Effector memory CD4-positive, alpha-beta T cell (primary cell): ENCODE data around the gene DNAH17.

Source experiments
- DNase-seq, 3 donors: peaks; one replicate each; pipeline ENCODE4 v3.0.0-alpha.2; 2020
- H3K27ac ChIP-seq: 2 replicates; pipeline ENCODE4 v1.7.0; 2013; ENCODE audit warnings: mild to moderate bottlenecking, low read length, moderate library complexity; ENCODE audit not compliant: insufficient read depth, poor library complexity, severe bottlenecking
- H3K27me3 ChIP-seq: replicated peaks from 2 replicates; pipeline ENCODE4 v1.7.0; 2013; ENCODE audit warnings: mild to moderate bottlenecking, low read length; ENCODE audit not compliant: insufficient read depth, control insufficient read depth, poor library complexity, severe bottlenecking
- H3K36me3 ChIP-seq: 2 replicates; pipeline ENCODE4 v1.7.0; 2013; ENCODE audit warnings: mild to moderate bottlenecking, low read length, moderate library complexity; ENCODE audit not compliant: control insufficient read depth, insufficient read depth
- H3K4me1 ChIP-seq: 2 replicates; pipeline ENCODE4 v1.7.0; 2013; ENCODE audit warnings: low read length, mild to moderate bottlenecking; ENCODE audit not compliant: control insufficient read depth, insufficient read depth, poor library complexity, severe bottlenecking
- H3K4me3 ChIP-seq: 2 replicates; pipeline ENCODE4 v1.7.0; 2013; ENCODE audit warnings: low read length, low read depth, mild to moderate bottlenecking; ENCODE audit not compliant: insufficient read depth, poor library complexity, severe bottlenecking
- H3K9me3 ChIP-seq: 2 replicates; pipeline ENCODE4 v1.7.0; 2013; ENCODE audit warnings: mild to moderate bottlenecking, low read length, moderate library complexity; ENCODE audit not compliant: control insufficient read depth

The DNAH17 gene

GRCh38 chr17:78394209-78394608 lies 183.0 kb downstream of the DNAH17 start:
- no peaks in the 10 kb centered on the region for H3K9me3 ChIP-seq
- H3K4me3 ChIP-seq: no peak overlapping the region
- DNase-seq: no peak
- H3K27me3 ChIP-seq: no peaks in the 10 kb centered on the region
- H3K36me3 ChIP-seq: peaks cover 44% of the 10 kb centered on the region
- peaks cover under 1% of the 10 kb centered on the region for H3K4me1 ChIP-seq
- H3K27ac ChIP-seq: no peak overlapping the region

GRCh38 chr17:78393575-78393974 lies 183.6 kb downstream of the DNAH17 start:
- Histone ChIP-seq H3K27me3 (no peaks in the 10 kb centered on the region), H3K9me3 (no peaks in the 10 kb centered on the region), H3K4me3 (no peak overlapping the region), H3K4me1 (peaks cover 7% of the 10 kb centered on the region), H3K27ac (no peak overlapping the region), H3K36me3 (peaks cover 38% of the 10 kb centered on the region)
- no peak for DNase-seq

- H3K27ac ChIP-seq: no peak overlapping the region
- peaks cover 12% of the 10 kb centered on the region for H3K4me1 ChIP-seq
- no peak overlapping the region for H3K4me3 ChIP-seq
- H3K36me3 ChIP-seq: peaks cover 27% of the 10 kb centered on the region
- H3K27me3 ChIP-seq: no peaks in the 10 kb centered on the region
- no peaks in the 10 kb centered on the region for H3K9me3 ChIP-seq
- no peak for DNase-seq
These were observed 184.9 kb downstream of the DNAH17 start for GRCh38 chr17:78392295-78392694.

GRCh38 chr17:78391843-78392242 lies 185.4 kb downstream of the DNAH17 start:
- no peak for DNase-seq
- Histone ChIP-seq H3K36me3 (peaks cover 22% of the 10 kb centered on the region), H3K4me3 (no peak overlapping the region), H3K27me3 (no peaks in the 10 kb centered on the region), H3K9me3 (no peaks in the 10 kb centered on the region), H3K27ac (no peak overlapping the region), H3K4me1 (peaks cover 14% of the 10 kb centered on the region)

- Histone ChIP-seq H3K9me3 (no peaks in the 10 kb centered on the region), H3K27me3 (no peaks in the 10 kb centered on the region), H3K36me3 (peaks cover 14% of the 10 kb centered on the region), H3K4me3 (no peak overlapping the region), H3K4me1 (peaks cover 22% of the 10 kb centered on the region), H3K27ac (no peak overlapping the region)
- no peak for DNase-seq
These were observed 186.2 kb downstream of the DNAH17 start for GRCh38 chr17:78391051-78391431.

- no peaks in the 10 kb centered on the region for H3K27me3 ChIP-seq
- peaks cover 14% of the 10 kb centered on the region for H3K36me3 ChIP-seq
- peaks cover 28% of the 10 kb centered on the region for H3K4me1 ChIP-seq
- H3K4me3 ChIP-seq: no peak overlapping the region
- DNase-seq: no peak
- no peak overlapping the region for H3K27ac ChIP-seq
- H3K9me3 ChIP-seq: no peaks in the 10 kb centered on the region
These were observed 186.8 kb downstream of the DNAH17 start for GRCh38 chr17:78390241-78391050.

- Histone ChIP-seq H3K9me3 (no peaks in the 10 kb centered on the region), H3K36me3 (peaks cover 5% of the 10 kb centered on the region), H3K4me3 (no peak overlapping the region), H3K27ac (no peak overlapping the region), H3K4me1 (peaks cover 50% of the 10 kb centered on the region), H3K27me3 (no peaks in the 10 kb centered on the region)
- no peak for DNase-seq
These were observed 188.9 kb downstream of the DNAH17 start for GRCh38 chr17:78387977-78388941.

GRCh38 chr17:78384479-78385175 lies 192.6 kb downstream of the DNAH17 start:
- Histone ChIP-seq H3K36me3 (no peaks in the 10 kb centered on the region), H3K4me1 (peaks cover 69% of the 10 kb centered on the region), H3K27ac (peak overlapping the region; percentile 60)

GRCh38 chr17:78383725-78384471 lies 193.3 kb downstream of the DNAH17 start:
- Histone ChIP-seq H3K4me3 (no peak overlapping the region), H3K9me3 (no peaks in the 10 kb centered on the region), H3K27me3 (no peaks in the 10 kb centered on the region), H3K27ac (peak overlapping the region; percentile 60), H3K36me3 (no peaks in the 10 kb centered on the region), H3K4me1 (peaks cover 71% of the 10 kb centered on the region)
- no peak for DNase-seq

More at GRCh38 chr17:78384479-78385175, 192.6 kb downstream of the DNAH17 start:
- no peaks in the 10 kb centered on the region for H3K9me3 ChIP-seq
- no peaks in the 10 kb centered on the region for H3K27me3 ChIP-seq
- H3K4me3 ChIP-seq: no peak overlapping the region
- DNase-seq: no peak
